BJ (cell line): ENCODE data around the gene CRMP1. TPM values are rescaled to one million over a fixed set of nuclear protein-coding genes. Genes with fewer than 3 reads are reported as not detected.

Experiments
- CTCF ChIA-PET: fragments of 350-600 bp; formaldehyde crosslinking; extraction: SDS; loops from one replicate; lab custom pipeline; 2021; ENCODE audit warnings: antibody characterized with exemption, inconsistent platforms; lab: Yijun Ruan, JAX
- POLR2A ChIA-PET: fragments of 300-600 bp; sonication (Branson Sonifier 250); formaldehyde crosslinking; extraction: SDS; loops from one replicate; lab custom pipeline; 2021; ENCODE audit warnings: antibody characterized with exemption; lab: Charles Lee
- DNase-seq: peaks from one replicate; pipeline ENCODE4 v3.0.0-alpha.2; 2011; ENCODE audit warnings: low read depth
- H3K27me3 ChIP-seq: 2 replicates; pipeline ENCODE4 v1.6.0; 2011; ENCODE audit warnings: low read length; ENCODE audit not compliant: control insufficient read depth, insufficient read depth
- H3K36me3 ChIP-seq: 2 replicates; pipeline ENCODE4 v1.5.1; 2011; ENCODE audit warnings: low read length; ENCODE audit not compliant: control insufficient read depth, insufficient read depth
- H3K4me3 ChIP-seq: 2 replicates; pipeline ENCODE4 v1.5.1; 2011; ENCODE audit warnings: low read depth, mild to moderate bottlenecking, control low read depth, low read length
- polyA plus RNA-seq: library from polyadenylated mRNA; depleted of rRNA; stranded (reverse); fragments of >200 nt; gene quantifications from 2 replicates; pipeline ENCODE4 v1.2.3, GENCODE V29; 2011
- TF ChIP-seq, protein P1 (sequence below): IDR thresholded peaks from 2 replicates; pipeline ENCODE4 v1.5.1; 2011; ENCODE audit warnings: low read depth, mild to moderate bottlenecking, control low read depth, inconsistent platforms, low read length, moderate library complexity; ENCODE audit not compliant: insufficient read depth

Gene CRMP1
- polyA plus RNA-seq, 1 experiment = 0.09 TPM

DNA sequence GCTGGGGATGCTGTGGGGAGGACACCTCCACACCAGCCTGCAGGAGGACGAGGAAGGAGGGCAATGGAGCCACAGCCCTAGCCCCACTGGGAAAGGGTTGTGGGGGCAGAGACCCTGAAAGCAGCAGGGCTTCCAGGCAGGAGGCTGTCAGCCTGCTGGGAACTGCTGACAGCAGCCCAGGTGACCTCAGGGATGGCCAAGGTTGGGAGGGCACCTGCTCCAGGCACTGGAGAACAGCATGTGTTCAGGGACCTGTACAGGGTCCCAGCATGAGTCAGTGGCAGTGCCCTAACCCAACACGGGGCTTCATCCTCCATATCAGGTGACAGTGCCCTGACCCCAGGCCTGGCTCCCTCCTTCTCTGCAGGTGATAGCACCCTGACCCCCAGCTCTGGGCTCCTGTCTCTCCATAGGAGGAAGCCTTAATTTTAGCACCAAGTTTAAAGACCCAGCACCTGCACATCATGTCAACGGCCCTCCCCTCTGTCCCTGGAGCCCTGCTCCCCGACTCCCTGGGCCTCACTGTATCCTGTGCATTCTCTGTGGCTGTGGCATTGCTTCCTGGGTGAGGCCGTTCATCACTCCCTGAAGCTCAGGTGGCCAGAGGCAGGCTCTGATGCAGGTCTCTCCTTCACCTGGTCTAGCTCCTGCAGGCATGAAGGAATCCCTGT, 66.3 kb downstream of the CRMP1 start:
- ChIA-PET CTCF (interaction anchor here (0.7 to 1.6 kb wide), 2 partner anchors 9 to 13 kb away, joined by 3 to 4 read pairs; no protein-coding TSS in a partner anchor), POLR2A (no interaction called here)
- TF ChIP-seq, protein P1, sequence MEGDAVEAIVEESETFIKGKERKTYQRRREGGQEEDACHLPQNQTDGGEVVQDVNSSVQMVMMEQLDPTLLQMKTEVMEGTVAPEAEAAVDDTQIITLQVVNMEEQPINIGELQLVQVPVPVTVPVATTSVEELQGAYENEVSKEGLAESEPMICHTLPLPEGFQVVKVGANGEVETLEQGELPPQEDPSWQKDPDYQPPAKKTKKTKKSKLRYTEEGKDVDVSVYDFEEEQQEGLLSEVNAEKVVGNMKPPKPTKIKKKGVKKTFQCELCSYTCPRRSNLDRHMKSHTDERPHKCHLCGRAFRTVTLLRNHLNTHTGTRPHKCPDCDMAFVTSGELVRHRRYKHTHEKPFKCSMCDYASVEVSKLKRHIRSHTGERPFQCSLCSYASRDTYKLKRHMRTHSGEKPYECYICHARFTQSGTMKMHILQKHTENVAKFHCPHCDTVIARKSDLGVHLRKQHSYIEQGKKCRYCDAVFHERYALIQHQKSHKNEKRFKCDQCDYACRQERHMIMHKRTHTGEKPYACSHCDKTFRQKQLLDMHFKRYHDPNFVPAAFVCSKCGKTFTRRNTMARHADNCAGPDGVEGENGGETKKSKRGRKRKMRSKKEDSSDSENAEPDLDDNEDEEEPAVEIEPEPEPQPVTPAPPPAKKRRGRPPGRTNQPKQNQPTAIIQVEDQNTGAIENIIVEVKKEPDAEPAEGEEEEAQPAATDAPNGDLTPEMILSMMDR = no peak
- Histone ChIP-seq H3K4me3 (no peak overlapping the region), H3K36me3 (peaks cover 18% of the 10 kb centered on the region), H3K27me3 (no peaks in the 10 kb centered on the region)
- DNase-seq = no peak

DNA sequence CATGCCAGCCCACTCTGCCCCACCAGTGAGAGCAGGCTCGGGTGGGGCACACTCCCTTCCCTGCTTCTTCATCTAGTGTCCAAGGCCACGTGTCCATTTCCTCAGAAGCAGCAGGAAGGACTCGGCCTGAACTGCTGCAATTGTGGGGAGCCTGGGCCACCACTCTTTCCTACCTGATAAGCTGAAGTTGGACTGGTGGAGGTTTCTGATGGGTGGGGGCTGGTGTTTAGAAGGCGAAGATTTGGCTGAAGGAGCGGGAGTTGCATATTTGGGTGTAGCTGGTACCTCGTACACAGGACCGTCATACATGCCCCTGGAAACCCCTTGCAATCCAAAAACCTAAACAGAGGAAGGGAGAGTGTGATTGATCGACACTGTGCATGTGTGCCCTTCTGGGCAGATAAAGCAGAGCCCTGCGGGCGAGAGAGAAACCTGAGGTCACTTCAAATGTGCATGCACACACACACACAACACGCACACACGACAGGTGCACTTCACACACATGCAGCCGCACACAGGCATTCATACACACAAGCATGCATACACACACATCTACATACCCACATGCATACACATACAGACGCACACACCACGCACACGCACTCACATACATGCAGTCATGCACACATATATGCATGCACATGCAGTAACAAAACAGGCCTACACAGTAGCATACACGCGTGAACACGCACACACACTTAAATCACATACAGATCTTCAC, 67.4 kb downstream of the CRMP1 start:
- CTCF ChIA-PET = interaction anchor here (0.5 kb wide), 1 partner anchor 832 kb away, joined by 4 read pairs; no protein-coding TSS in a partner anchor
- TF ChIP-seq, protein P1 = no peak
- H3K36me3 ChIP-seq = peaks cover 25% of the 10 kb centered on the region
- POLR2A ChIA-PET = no interaction called here
- H3K27me3 ChIP-seq = no peaks in the 10 kb centered on the region
- no peak overlapping the region for H3K4me3 ChIP-seq
- DNase-seq = no peak

DNA sequence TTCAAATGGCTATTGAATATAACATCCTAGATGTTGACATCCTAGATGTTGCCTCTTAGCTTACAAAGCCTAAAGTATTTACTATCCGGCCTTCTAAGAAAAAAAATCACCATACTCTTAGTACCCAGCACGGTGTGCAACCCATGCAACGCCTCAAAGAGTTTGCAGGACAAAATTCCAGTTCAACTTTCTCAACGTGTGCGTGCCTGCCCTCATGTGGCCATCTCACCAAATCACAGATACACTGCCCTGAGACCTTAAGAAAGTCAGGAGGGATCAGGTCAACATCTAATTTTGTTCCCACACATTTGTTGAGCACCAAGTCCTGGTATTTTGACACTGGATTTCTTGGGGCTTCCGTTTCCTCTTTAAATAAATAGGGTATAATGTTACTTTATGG, 68.3 kb downstream of the CRMP1 start:
- TF ChIP-seq, protein P1 = peak; percentile 66
- H3K4me3 ChIP-seq = no peak overlapping the region
- H3K36me3 ChIP-seq = peaks cover 27% of the 10 kb centered on the region
- ChIA-PET CTCF (interaction anchor here (0.7 kb wide), 1 partner anchor 11 kb away, joined by 3 read pairs; no protein-coding TSS in a partner anchor), POLR2A (no interaction called here)
- H3K27me3 ChIP-seq = no peaks in the 10 kb centered on the region
- no peak for DNase-seq

DNA sequence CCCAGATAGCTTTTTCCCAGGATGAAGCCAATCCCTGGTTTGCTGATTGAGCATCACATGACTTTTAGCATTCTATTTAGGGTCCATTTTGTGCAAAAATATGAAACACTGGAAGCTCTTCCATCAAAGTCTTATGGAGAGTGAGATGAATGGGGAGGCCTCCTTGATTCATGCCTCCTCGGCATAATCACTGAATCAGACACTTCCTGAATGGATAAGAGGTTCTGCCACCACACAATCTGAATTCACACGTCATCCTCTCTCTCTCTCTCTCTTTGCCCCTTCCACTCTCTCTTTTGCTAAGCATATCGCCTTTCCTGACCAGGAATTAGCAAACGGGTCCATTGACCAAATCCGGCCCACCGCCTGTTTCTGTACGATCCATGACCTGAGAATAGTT, 68.7 kb downstream of the CRMP1 start:
- Histone ChIP-seq H3K36me3 (peaks cover 26% of the 10 kb centered on the region), H3K27me3 (no peaks in the 10 kb centered on the region), H3K4me3 (no peak overlapping the region)
- no peak for DNase-seq
- ChIA-PET CTCF (interaction anchor here (0.7 to 1.3 kb wide), 2 partner anchors 11 to 203 kb away, joined by 3 read pairs; no protein-coding TSS in a partner anchor), POLR2A (no interaction called here)
- TF ChIP-seq, protein P1 = no peak

DNA sequence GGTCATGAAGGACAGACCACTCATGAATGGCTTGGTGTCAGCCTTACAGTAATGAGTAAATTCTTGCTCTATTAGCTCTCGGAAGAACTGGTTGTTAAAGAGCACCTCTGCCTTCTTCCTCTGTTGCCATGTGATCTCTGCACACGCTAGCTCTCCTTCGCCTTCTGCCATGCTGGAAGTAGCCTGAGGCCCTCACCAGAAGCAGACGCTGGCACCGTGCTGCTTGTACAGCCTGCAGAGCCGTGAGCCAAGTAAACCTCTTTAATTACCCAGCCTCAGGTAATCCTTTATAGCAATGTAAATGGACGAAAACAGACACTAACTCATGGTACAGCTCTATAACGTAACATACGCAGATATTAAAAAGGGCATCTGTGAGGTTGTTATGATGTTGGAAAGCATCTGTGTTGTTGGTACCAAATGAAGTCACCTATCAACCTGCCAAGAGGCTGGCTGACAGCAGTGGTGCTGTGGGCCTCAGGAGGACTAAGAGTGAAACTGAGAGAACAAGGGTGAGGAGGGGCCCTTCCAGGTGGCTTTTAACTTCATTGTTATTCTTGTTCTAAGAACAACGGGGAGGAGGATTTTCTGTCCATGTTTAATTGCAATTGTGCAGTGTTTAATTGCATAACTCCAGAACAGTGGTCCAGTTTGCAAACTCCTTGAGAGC, 69.2 kb downstream of the CRMP1 start:
- CTCF ChIA-PET = interaction anchor here (0.7 to 1.3 kb wide), 2 partner anchors 10 to 202 kb away, joined by 3 read pairs; no protein-coding TSS in a partner anchor
- H3K4me3 ChIP-seq = no peak overlapping the region

More for the DNA sequence above, 69.2 kb downstream of the CRMP1 start:
- DNase-seq = no peak
- TF ChIP-seq, protein P1 = no peak
- POLR2A ChIA-PET = no interaction called here
- no peaks in the 10 kb centered on the region for H3K27me3 ChIP-seq
- peaks cover 24% of the 10 kb centered on the region for H3K36me3 ChIP-seq
